Measurements from ENCODE around the gene SNCA. TPM values are rescaled to one million over a fixed set of nuclear protein-coding genes. Genes with fewer than 3 reads are reported as not detected.

Gene SNCA
- total RNA-seq, 2 experiments from 2014 or later, result 1.6 to 2.0 TPM

GRCh38 chr4:89800527-89801103, 36.3 kb downstream of the SNCA start:
- H3K4me3 Mint-ChIP-seq, result no peak overlapping the region
- no peaks in the 10 kb centered on the region for H3K4me1 Mint-ChIP-seq
- DNase-seq, result no peak
- H3K36me3 Mint-ChIP-seq, result no peaks in the 10 kb centered on the region
- H3K27me3 Mint-ChIP-seq, result no peaks in the 10 kb centered on the region
- CTCF ChIA-PET, result no interaction called here
- H3K9me3 Mint-ChIP-seq (ENCODE audit: low read depth), result no peaks in the 10 kb centered on the region
- no peak overlapping the region for H3K27ac Mint-ChIP-seq
- ATAC-seq, result no peak

GRCh38 chr4:89800012-89800516, 36.9 kb downstream of the SNCA start:
- no peaks in the 10 kb centered on the region for H3K27me3 Mint-ChIP-seq
- H3K27ac Mint-ChIP-seq, result no peak overlapping the region
- CTCF ChIA-PET, result no interaction called here
- no peaks in the 10 kb centered on the region for H3K4me1 Mint-ChIP-seq
- no peaks in the 10 kb centered on the region for H3K36me3 Mint-ChIP-seq
- DNase-seq, result no peak
- no peak for ATAC-seq
- H3K9me3 Mint-ChIP-seq (ENCODE audit: low read depth), result no peaks in the 10 kb centered on the region
- H3K4me3 Mint-ChIP-seq, result no peak overlapping the region

- Mint-ChIP-seq H3K36me3 (no peaks in the 10 kb centered on the region), H3K9me3 (ENCODE audit: low read depth) (no peaks in the 10 kb centered on the region), H3K27ac (no peak overlapping the region), H3K4me1 (no peaks in the 10 kb centered on the region), H3K4me3 (no peak overlapping the region), H3K27me3 (no peaks in the 10 kb centered on the region)
- ATAC-seq (no peak), DNase-seq (no peak)
- CTCF ChIA-PET, result no interaction called here
Measured at GRCh38 chr4:89799071-89799470, 37.9 kb downstream of the SNCA start.

GRCh38 chr4:89797117-89797516, 39.8 kb downstream of the SNCA start:
- CTCF ChIA-PET, result no interaction called here
- Mint-ChIP-seq H3K27me3 (no peaks in the 10 kb centered on the region), H3K4me3 (no peak overlapping the region), H3K9me3 (ENCODE audit: low read depth) (no peaks in the 10 kb centered on the region), H3K27ac (no peak overlapping the region), H3K36me3 (no peaks in the 10 kb centered on the region), H3K4me1 (no peaks in the 10 kb centered on the region)
- no peak for ATAC-seq
- no peak for DNase-seq

- no peaks in the 10 kb centered on the region for H3K4me1 Mint-ChIP-seq
- H3K4me3 Mint-ChIP-seq, result no peak overlapping the region
- CTCF ChIA-PET, result no interaction called here
- no peak for DNase-seq
- H3K9me3 Mint-ChIP-seq (ENCODE audit: low read depth), result no peaks in the 10 kb centered on the region
- peaks cover 2% of the 10 kb centered on the region for H3K27me3 Mint-ChIP-seq
- no peak overlapping the region for H3K27ac Mint-ChIP-seq
- ATAC-seq, result no peak
- no peaks in the 10 kb centered on the region for H3K36me3 Mint-ChIP-seq
Measured at GRCh38 chr4:89788206-89789072, 48.5 kb downstream of the SNCA start.

GRCh38 chr4:89784686-89785231, 52.2 kb downstream of the SNCA start:
- Mint-ChIP-seq H3K36me3 (no peaks in the 10 kb centered on the region), H3K9me3 (ENCODE audit: low read depth) (no peaks in the 10 kb centered on the region), H3K4me1 (no peaks in the 10 kb centered on the region), H3K27ac (no peak overlapping the region), H3K4me3 (no peak overlapping the region), H3K27me3 (peaks cover 2% of the 10 kb centered on the region)
- DNase-seq, result no peak
- CTCF ChIA-PET, result no interaction called here
- no peak for ATAC-seq

GRCh38 chr4:89781321-89781720, 55.6 kb downstream of the SNCA start:
- H3K4me3 Mint-ChIP-seq, result no peak overlapping the region
- ATAC-seq (no peak), DNase-seq (no peak)
- peaks cover 6% of the 10 kb centered on the region for H3K27me3 Mint-ChIP-seq
- H3K9me3 Mint-ChIP-seq (ENCODE audit: low read depth), result peaks cover 2% of the 10 kb centered on the region
- H3K27ac Mint-ChIP-seq, result no peak overlapping the region
- H3K4me1 Mint-ChIP-seq, result no peaks in the 10 kb centered on the region
- CTCF ChIA-PET, result no interaction called here
- H3K36me3 Mint-ChIP-seq, result no peaks in the 10 kb centered on the region

- no peaks in the 10 kb centered on the region for H3K4me1 Mint-ChIP-seq
- H3K36me3 Mint-ChIP-seq, result no peaks in the 10 kb centered on the region
- peaks cover 4% of the 10 kb centered on the region for H3K9me3 Mint-ChIP-seq (ENCODE audit: low read depth)
- no peak overlapping the region for H3K4me3 Mint-ChIP-seq
- CTCF ChIA-PET, result no interaction called here
- ATAC-seq (no peak), DNase-seq (no peak)
- H3K27me3 Mint-ChIP-seq, result peaks cover 4% of the 10 kb centered on the region
- no peak overlapping the region for H3K27ac Mint-ChIP-seq
Measured at GRCh38 chr4:89773805-89774204, 63.2 kb downstream of the SNCA start.

- no peak for ATAC-seq
- CTCF ChIA-PET, result no interaction called here
- Mint-ChIP-seq H3K4me3 (no peak overlapping the region), H3K27me3 (peaks cover 7% of the 10 kb centered on the region), H3K36me3 (no peaks in the 10 kb centered on the region), H3K27ac (no peak overlapping the region), H3K4me1 (no peaks in the 10 kb centered on the region), H3K9me3 (ENCODE audit: low read depth) (peaks cover 2% of the 10 kb centered on the region)
- no peak for DNase-seq
Measured at GRCh38 chr4:89769856-89770255, 67.1 kb downstream of the SNCA start.

GRCh38 chr4:89767924-89768323, 69.0 kb downstream of the SNCA start:
- Mint-ChIP-seq H3K4me3 (no peak overlapping the region), H3K36me3 (no peaks in the 10 kb centered on the region), H3K9me3 (ENCODE audit: low read depth) (no peaks in the 10 kb centered on the region), H3K27ac (no peak overlapping the region), H3K4me1 (no peaks in the 10 kb centered on the region), H3K27me3 (peaks cover 7% of the 10 kb centered on the region)
- no peak for ATAC-seq
- CTCF ChIA-PET, result no interaction called here
- DNase-seq, result no peak

- H3K4me1 Mint-ChIP-seq, result no peaks in the 10 kb centered on the region
- H3K27me3 Mint-ChIP-seq, result peaks cover 4% of the 10 kb centered on the region
- no peak for ATAC-seq
- no peak for DNase-seq
- H3K9me3 Mint-ChIP-seq (ENCODE audit: low read depth), result no peaks in the 10 kb centered on the region
- H3K27ac Mint-ChIP-seq, result no peak overlapping the region
- H3K4me3 Mint-ChIP-seq, result no peak overlapping the region
- CTCF ChIA-PET, result no interaction called here
- H3K36me3 Mint-ChIP-seq, result no peaks in the 10 kb centered on the region
Measured at GRCh38 chr4:89765966-89766365, 71.0 kb downstream of the SNCA start.

GRCh38 chr4:89765528-89765927, 71.4 kb downstream of the SNCA start:
- H3K4me1 Mint-ChIP-seq, result no peaks in the 10 kb centered on the region
- no peaks in the 10 kb centered on the region for H3K9me3 Mint-ChIP-seq (ENCODE audit: low read depth)
- no peak overlapping the region for H3K4me3 Mint-ChIP-seq
- peaks cover 3% of the 10 kb centered on the region for H3K27me3 Mint-ChIP-seq
- CTCF ChIA-PET, result no interaction called here
- no peaks in the 10 kb centered on the region for H3K36me3 Mint-ChIP-seq
- no peak overlapping the region for H3K27ac Mint-ChIP-seq
- DNase-seq, result no peak
- no peak for ATAC-seq

GRCh38 chr4:89762311-89762710, 74.7 kb downstream of the SNCA start:
- Mint-ChIP-seq H3K4me3 (no peak overlapping the region), H3K36me3 (no peaks in the 10 kb centered on the region), H3K27me3 (peaks cover 6% of the 10 kb centered on the region), H3K27ac (no peak overlapping the region), H3K9me3 (ENCODE audit: low read depth) (no peaks in the 10 kb centered on the region), H3K4me1 (no peaks in the 10 kb centered on the region)
- CTCF ChIA-PET, result no interaction called here
- no peak for DNase-seq
- no peak for ATAC-seq

- Mint-ChIP-seq H3K9me3 (ENCODE audit: low read depth) (no peaks in the 10 kb centered on the region), H3K27me3 (peaks cover 5% of the 10 kb centered on the region), H3K4me3 (no peak overlapping the region), H3K4me1 (no peaks in the 10 kb centered on the region), H3K27ac (no peak overlapping the region), H3K36me3 (no peaks in the 10 kb centered on the region)
- ATAC-seq, result no peak
- no peak for DNase-seq
- CTCF ChIA-PET, result no interaction called here
Measured at GRCh38 chr4:89759426-89759825, 77.5 kb downstream of the SNCA start.
